Astrocyte (in vitro differentiated cells and primary cell): ENCODE data around the gene SLC9A4.

Experiments used
- EZH2 ChIP-seq: IDR thresholded peaks from 2 replicates; pipeline ENCODE4 v1.6.1; 2012; ENCODE audit warnings: mild to moderate bottlenecking, low read length, inconsistent platforms; ENCODE audit not compliant: insufficient read depth
- TF ChIP-seq, protein P1 (sequence below): IDR thresholded peaks from 2 replicates; pipeline ENCODE4 v1.5.1; 2011; ENCODE audit warnings: low read depth, mild to moderate bottlenecking, inconsistent platforms, low read length, moderate library complexity; ENCODE audit not compliant: insufficient read depth

DNA sequence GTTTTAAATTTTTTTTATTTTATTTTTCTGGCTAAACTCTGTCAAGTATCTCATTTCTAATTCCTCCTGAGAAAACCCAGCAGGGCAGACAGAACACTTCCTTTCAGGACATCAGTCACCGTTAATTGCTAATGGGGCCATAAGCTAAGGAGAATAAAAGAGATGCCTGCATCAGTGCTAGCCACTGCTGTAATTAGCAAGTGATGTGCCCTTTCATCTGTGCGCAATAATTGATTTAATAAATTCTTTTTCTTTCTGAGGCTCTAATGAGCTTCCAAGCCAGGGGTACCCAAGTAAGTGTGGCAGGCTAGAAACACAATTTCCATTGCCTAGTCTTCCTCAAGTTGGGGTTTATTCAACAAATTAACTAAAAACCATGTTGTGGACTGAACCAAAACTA is 65.5 kb downstream of the SLC9A4 start:
- TF ChIP-seq, protein P1, sequence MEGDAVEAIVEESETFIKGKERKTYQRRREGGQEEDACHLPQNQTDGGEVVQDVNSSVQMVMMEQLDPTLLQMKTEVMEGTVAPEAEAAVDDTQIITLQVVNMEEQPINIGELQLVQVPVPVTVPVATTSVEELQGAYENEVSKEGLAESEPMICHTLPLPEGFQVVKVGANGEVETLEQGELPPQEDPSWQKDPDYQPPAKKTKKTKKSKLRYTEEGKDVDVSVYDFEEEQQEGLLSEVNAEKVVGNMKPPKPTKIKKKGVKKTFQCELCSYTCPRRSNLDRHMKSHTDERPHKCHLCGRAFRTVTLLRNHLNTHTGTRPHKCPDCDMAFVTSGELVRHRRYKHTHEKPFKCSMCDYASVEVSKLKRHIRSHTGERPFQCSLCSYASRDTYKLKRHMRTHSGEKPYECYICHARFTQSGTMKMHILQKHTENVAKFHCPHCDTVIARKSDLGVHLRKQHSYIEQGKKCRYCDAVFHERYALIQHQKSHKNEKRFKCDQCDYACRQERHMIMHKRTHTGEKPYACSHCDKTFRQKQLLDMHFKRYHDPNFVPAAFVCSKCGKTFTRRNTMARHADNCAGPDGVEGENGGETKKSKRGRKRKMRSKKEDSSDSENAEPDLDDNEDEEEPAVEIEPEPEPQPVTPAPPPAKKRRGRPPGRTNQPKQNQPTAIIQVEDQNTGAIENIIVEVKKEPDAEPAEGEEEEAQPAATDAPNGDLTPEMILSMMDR = no peak
- no peak for TF ChIP-seq EZH2
